Measurements from ENCODE around the gene ATP6V0A4.

GRCh38 chr7:138700857-138701536 lies 97.0 kb downstream of the ATP6V0A4 start, which contains the start of gene SVOPL:
- TF ChIP-seq, protein P1, sequence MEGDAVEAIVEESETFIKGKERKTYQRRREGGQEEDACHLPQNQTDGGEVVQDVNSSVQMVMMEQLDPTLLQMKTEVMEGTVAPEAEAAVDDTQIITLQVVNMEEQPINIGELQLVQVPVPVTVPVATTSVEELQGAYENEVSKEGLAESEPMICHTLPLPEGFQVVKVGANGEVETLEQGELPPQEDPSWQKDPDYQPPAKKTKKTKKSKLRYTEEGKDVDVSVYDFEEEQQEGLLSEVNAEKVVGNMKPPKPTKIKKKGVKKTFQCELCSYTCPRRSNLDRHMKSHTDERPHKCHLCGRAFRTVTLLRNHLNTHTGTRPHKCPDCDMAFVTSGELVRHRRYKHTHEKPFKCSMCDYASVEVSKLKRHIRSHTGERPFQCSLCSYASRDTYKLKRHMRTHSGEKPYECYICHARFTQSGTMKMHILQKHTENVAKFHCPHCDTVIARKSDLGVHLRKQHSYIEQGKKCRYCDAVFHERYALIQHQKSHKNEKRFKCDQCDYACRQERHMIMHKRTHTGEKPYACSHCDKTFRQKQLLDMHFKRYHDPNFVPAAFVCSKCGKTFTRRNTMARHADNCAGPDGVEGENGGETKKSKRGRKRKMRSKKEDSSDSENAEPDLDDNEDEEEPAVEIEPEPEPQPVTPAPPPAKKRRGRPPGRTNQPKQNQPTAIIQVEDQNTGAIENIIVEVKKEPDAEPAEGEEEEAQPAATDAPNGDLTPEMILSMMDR (conservative IDR thresholded peaks at IDR 0.05; ENCODE audit: low read depth, low read length), result no peak
- TF ChIP-seq EZH2 (IDR thresholded peaks at IDR 0.05; ENCODE audit: low read length, unreplicated experiment), result no peak
- TF ChIP-seq EZH2phosphoT487 (IDR thresholded peaks at IDR 0.05; ENCODE audit: borderline replicate concordance, low read length), result no peak

Data from PC-3 (cell line).